Smooth muscle cell (in vitro differentiated cells): Measurements from ENCODE around the gene GSTT2B. TPM values are rescaled to one million over a fixed set of nuclear protein-coding genes. Genes with fewer than 3 reads are reported as not detected.
"Not testable (repeated sequence)": the region's sequence is repeated elsewhere in the genome, so short reads cannot be mapped to it uniquely, and the experiment has no call there.

ENCODE experiments used
- DNase-seq: peaks from one replicate; lab custom pipeline; 2025; ENCODE audit not compliant: unreplicated experiment; lab: John Stamatoyannopoulos, UW
- H2AFZ ChIP-seq: fragments of 200-600 bp; sonication (generic); 2 replicates; pipeline ENCODE4 v1.6.0; 2016; ENCODE audit warnings: antibody characterized with exemption, low read depth, mild to moderate bottlenecking
- H3F3A ChIP-seq: fragments of 200-600 bp; sonication (generic); 2 replicates; pipeline ENCODE4 v1.6.0; 2017; ENCODE audit warnings: antibody characterized with exemption, low read depth
- H3K27ac ChIP-seq: fragments of 200-600 bp; sonication (generic); 2 replicates; pipeline ENCODE4 v1.5.1; 2016; ENCODE audit warnings: low read depth, mild to moderate bottlenecking
- H3K27me3 ChIP-seq: fragments of 200-600 bp; sonication (generic); 2 replicates; pipeline ENCODE4 v1.6.1; 2016; ENCODE audit warnings: low read depth, mild to moderate bottlenecking
- H3K36me3 ChIP-seq: fragments of 200-600 bp; sonication (generic); 2 replicates; pipeline ENCODE4 v1.5.1; 2016; ENCODE audit warnings: low read depth
- H3K4me1 ChIP-seq: fragments of 200-600 bp; sonication (generic); 2 replicates; pipeline ENCODE4 v1.5.1; 2016; ENCODE audit warnings: low read depth
- H3K4me2 ChIP-seq: fragments of 200-600 bp; sonication (generic); 2 replicates; pipeline ENCODE4 v1.6.0; 2016; ENCODE audit warnings: mild to moderate bottlenecking
- H3K4me3 ChIP-seq: fragments of 200-600 bp; sonication (generic); 2 replicates; pipeline ENCODE4 v1.5.1; 2016; ENCODE audit warnings: mild to moderate bottlenecking
- H3K79me2 ChIP-seq: fragments of 200-600 bp; sonication (generic); 2 replicates; pipeline ENCODE4 v1.6.0; 2016; ENCODE audit warnings: low read depth, mild to moderate bottlenecking
- H3K9ac ChIP-seq: fragments of 200-600 bp; sonication (generic); 2 replicates; pipeline ENCODE4 v1.6.0; 2016; ENCODE audit warnings: low read depth
- H3K9me3 ChIP-seq: fragments of 200-600 bp; sonication (generic); replicated peaks from 2 replicates; pipeline ENCODE4 v1.5.1; 2016; ENCODE audit warnings: low read depth
- H4K20me1 ChIP-seq: fragments of 200-600 bp; sonication (generic); 2 replicates; pipeline ENCODE4 v1.6.0; 2016; ENCODE audit warnings: low read depth
- WGBS: methylation state at CpG from one replicate; pipeline ENCODE4 v1.1.7; 2016; ENCODE audit warnings: low lambda C conversion rate; 5-methylcytosine and 5-hydroxymethylcytosine counted together
- polyA plus RNA-seq: library from polyadenylated mRNA; unstranded; fragments of >200 nt; fragmentation: Nextera tagmentation; extraction: Ambion mirVana; gene quantifications from 2 replicates; pipeline ENCODE4 v1.2.1, GENCODE V29; 2016
- total RNA-seq: library from RNA; depleted of rRNA; stranded (reverse); fragments of >200 nt; gene quantifications from 2 replicates; pipeline ENCODE4 v1.2.3, GENCODE V29; 2014
- TF ChIP-seq, protein P1 (sequence below): fragments of 200-600 bp; sonication (generic); IDR thresholded peaks from 2 replicates; pipeline ENCODE4 v1.5.1; 2017; ENCODE audit warnings: borderline replicate concordance, mild to moderate bottlenecking, antibody characterized with exemption; ENCODE audit not compliant: insufficient read depth, poor library complexity, severe bottlenecking

The GSTT2B gene
- total and polyA plus RNA-seq, 2 experiments from 2014 or later, result 2.0 TPM; not detected in 1

GRCh38 chr22:23909296-23909898, 51.6 kb downstream of the GSTT2B start:
- WGBS, result 58% methylated on average over 6 of the region's 6 CpGs
- Histone ChIP-seq H3K36me3 (no peaks in the 10 kb centered on the region), H2AFZ (no peak overlapping the region), H3F3A (peaks cover 2% of the 10 kb centered on the region), H3K27ac (no peak overlapping the region), H4K20me1 (no peaks in the 10 kb centered on the region), H3K4me3 (peak overlapping the region; percentile 6), H3K27me3 (no peaks in the 10 kb centered on the region), H3K9ac (no peak overlapping the region), H3K79me2 (peaks cover 8% of the 10 kb centered on the region), H3K9me3 (no peaks in the 10 kb centered on the region), H3K4me1 (peaks cover 6% of the 10 kb centered on the region), H3K4me2 (peak overlapping the region; percentile 36)
- DNase-seq, result no peak
- TF ChIP-seq, protein P1, sequence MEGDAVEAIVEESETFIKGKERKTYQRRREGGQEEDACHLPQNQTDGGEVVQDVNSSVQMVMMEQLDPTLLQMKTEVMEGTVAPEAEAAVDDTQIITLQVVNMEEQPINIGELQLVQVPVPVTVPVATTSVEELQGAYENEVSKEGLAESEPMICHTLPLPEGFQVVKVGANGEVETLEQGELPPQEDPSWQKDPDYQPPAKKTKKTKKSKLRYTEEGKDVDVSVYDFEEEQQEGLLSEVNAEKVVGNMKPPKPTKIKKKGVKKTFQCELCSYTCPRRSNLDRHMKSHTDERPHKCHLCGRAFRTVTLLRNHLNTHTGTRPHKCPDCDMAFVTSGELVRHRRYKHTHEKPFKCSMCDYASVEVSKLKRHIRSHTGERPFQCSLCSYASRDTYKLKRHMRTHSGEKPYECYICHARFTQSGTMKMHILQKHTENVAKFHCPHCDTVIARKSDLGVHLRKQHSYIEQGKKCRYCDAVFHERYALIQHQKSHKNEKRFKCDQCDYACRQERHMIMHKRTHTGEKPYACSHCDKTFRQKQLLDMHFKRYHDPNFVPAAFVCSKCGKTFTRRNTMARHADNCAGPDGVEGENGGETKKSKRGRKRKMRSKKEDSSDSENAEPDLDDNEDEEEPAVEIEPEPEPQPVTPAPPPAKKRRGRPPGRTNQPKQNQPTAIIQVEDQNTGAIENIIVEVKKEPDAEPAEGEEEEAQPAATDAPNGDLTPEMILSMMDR, result no peak

- TF ChIP-seq, protein P1, result no peak
- no peak overlapping the region for H2AFZ ChIP-seq
- H3K9ac ChIP-seq, result no peak overlapping the region
- H3K9me3 ChIP-seq, result no peaks in the 10 kb centered on the region
- DNase-seq, result no peak
- peaks cover 8% of the 10 kb centered on the region for H3K79me2 ChIP-seq
- H4K20me1 ChIP-seq, result no peaks in the 10 kb centered on the region
- H3K4me1 ChIP-seq, result peaks cover 6% of the 10 kb centered on the region
- WGBS, result 78% methylated on average over 11 of the region's 11 CpGs
- H3K27me3 ChIP-seq, result no peaks in the 10 kb centered on the region
- H3F3A ChIP-seq, result no peaks in the 10 kb centered on the region
- H3K4me3 ChIP-seq, result no peak overlapping the region
- H3K27ac ChIP-seq, result no peak overlapping the region
- H3K4me2 ChIP-seq, result no peak overlapping the region
- no peaks in the 10 kb centered on the region for H3K36me3 ChIP-seq
These were observed 52.3 kb downstream of the GSTT2B start for GRCh38 chr22:23908587-23909205.

- DNase-seq, H3K79me2 ChIP-seq, H4K20me1 ChIP-seq, H3K4me3 ChIP-seq, H3K9me3 ChIP-seq, H2AFZ ChIP-seq, H3K9ac ChIP-seq, H3K36me3 ChIP-seq, H3K27ac ChIP-seq, H3K27me3 ChIP-seq, H3F3A ChIP-seq, H3K4me1 ChIP-seq, H3K4me2 ChIP-seq: not testable (repeated sequence)
- WGBS, result 48% methylated on average over 10 of the region's 10 CpGs
These were observed 53.6 kb downstream of the GSTT2B start for GRCh38 chr22:23907423-23907822.

Other genes starting within 250 kb of the GSTT2B start
- 6.9 and 7.5 TPM in 2 replicates for gene ZNF70, start 210.1 kb downstream of the GSTT2B start, total RNA-seq
- gene ZNF70, start 210.1 kb downstream of the GSTT2B start, polyA plus RNA-seq, result 2.1 and 2.4 TPM in 2 replicates
- gene VPREB3, start 206.8 kb downstream of the GSTT2B start, total RNA-seq, result not detected in 2 replicates
- 0.66 TPM in 1 of 2 replicates, not detected in the other for gene VPREB3, start 206.8 kb downstream of the GSTT2B start, polyA plus RNA-seq
- not detected in 2 replicates for gene C22orf15, start 198.2 kb downstream of the GSTT2B start, total RNA-seq
- gene C22orf15, start 198.2 kb downstream of the GSTT2B start, polyA plus RNA-seq, result 0.57 and 1.5 TPM in 2 replicates
- 4.9 and 6.0 TPM in 2 replicates for gene CHCHD10, start 193.2 kb downstream of the GSTT2B start, total RNA-seq
- 53.1 and 57.6 TPM in 2 replicates for gene CHCHD10, start 193.2 kb downstream of the GSTT2B start, polyA plus RNA-seq
- 10.9 and 17.4 TPM in 2 replicates for gene MMP11, start 188.3 kb downstream of the GSTT2B start, total RNA-seq
- gene MMP11, start 188.3 kb downstream of the GSTT2B start, polyA plus RNA-seq, result 25.1 and 30.6 TPM in 2 replicates
- gene SMARCB1, start 174.2 kb downstream of the GSTT2B start, total RNA-seq, result 65.8 and 93.4 TPM in 2 replicates
- gene SMARCB1, start 174.2 kb downstream of the GSTT2B start, polyA plus RNA-seq, result 93.8 and 124 TPM in 2 replicates
- 0.40 and 0.63 TPM in 2 replicates for gene DERL3, start 122.2 kb downstream of the GSTT2B start, total RNA-seq
- gene DERL3, start 122.2 kb downstream of the GSTT2B start, polyA plus RNA-seq, result 2.0 and 4.2 TPM in 2 replicates
- 1.5 and 9.5 TPM in 2 replicates for gene SLC2A11, start 103.3 kb downstream of the GSTT2B start, total RNA-seq
- gene SLC2A11, start 103.3 kb downstream of the GSTT2B start, polyA plus RNA-seq, result 3.5 and 6.3 TPM in 2 replicates
- 412 and 445 TPM in 2 replicates for gene MIF, start 66.8 kb downstream of the GSTT2B start, total RNA-seq
- gene MIF, start 66.8 kb downstream of the GSTT2B start, polyA plus RNA-seq, result 2,922 and 3,116 TPM in 2 replicates
- gene DDTL, start 5.7 kb upstream of the GSTT2B start, total RNA-seq, result not detected in 2 replicates
- 0.24 and 1.2 TPM in 2 replicates for gene DDTL, start 5.7 kb upstream of the GSTT2B start, polyA plus RNA-seq
- gene DDT, start 13.2 kb upstream of the GSTT2B start, total RNA-seq, result 54.7 and 57.8 TPM in 2 replicates
- 115 and 119 TPM in 2 replicates for gene DDT, start 13.2 kb upstream of the GSTT2B start, polyA plus RNA-seq
- gene GSTT2, start 18.9 kb upstream of the GSTT2B start, total RNA-seq, result 3.1 TPM in 1 of 2 replicates, not detected in the other
- gene GSTT2, start 18.9 kb upstream of the GSTT2B start, polyA plus RNA-seq, result 0.27 and 0.37 TPM in 2 replicates
- not detected in 2 replicates for gene GSTT4, start 44.3 kb upstream of the GSTT2B start, total RNA-seq
- not detected in 2 replicates for gene GSTT4, start 44.3 kb upstream of the GSTT2B start, polyA plus RNA-seq
- 27.9 and 31.1 TPM in 2 replicates for gene CABIN1, start 50.1 kb upstream of the GSTT2B start, total RNA-seq
- gene CABIN1, start 50.1 kb upstream of the GSTT2B start, polyA plus RNA-seq, result 16.2 and 22.4 TPM in 2 replicates
- gene SUSD2, start 220.3 kb upstream of the GSTT2B start, total RNA-seq, result 1.1 and 1.5 TPM in 2 replicates
- 0.24 and 1.2 TPM in 2 replicates for gene SUSD2, start 220.3 kb upstream of the GSTT2B start, polyA plus RNA-seq